HG02885 (cell line): ENCODE data around the gene RUNDC1.

Experiments
- ATAC-seq: cut with Tn5 transposase; IDR thresholded peaks from one replicate; pipeline ENCODE4 v1.9.1; 2021; ENCODE audit warnings: mild to moderate bottlenecking; ENCODE audit not compliant: unreplicated experiment, poor library complexity

Gene RUNDC1

DNA sequence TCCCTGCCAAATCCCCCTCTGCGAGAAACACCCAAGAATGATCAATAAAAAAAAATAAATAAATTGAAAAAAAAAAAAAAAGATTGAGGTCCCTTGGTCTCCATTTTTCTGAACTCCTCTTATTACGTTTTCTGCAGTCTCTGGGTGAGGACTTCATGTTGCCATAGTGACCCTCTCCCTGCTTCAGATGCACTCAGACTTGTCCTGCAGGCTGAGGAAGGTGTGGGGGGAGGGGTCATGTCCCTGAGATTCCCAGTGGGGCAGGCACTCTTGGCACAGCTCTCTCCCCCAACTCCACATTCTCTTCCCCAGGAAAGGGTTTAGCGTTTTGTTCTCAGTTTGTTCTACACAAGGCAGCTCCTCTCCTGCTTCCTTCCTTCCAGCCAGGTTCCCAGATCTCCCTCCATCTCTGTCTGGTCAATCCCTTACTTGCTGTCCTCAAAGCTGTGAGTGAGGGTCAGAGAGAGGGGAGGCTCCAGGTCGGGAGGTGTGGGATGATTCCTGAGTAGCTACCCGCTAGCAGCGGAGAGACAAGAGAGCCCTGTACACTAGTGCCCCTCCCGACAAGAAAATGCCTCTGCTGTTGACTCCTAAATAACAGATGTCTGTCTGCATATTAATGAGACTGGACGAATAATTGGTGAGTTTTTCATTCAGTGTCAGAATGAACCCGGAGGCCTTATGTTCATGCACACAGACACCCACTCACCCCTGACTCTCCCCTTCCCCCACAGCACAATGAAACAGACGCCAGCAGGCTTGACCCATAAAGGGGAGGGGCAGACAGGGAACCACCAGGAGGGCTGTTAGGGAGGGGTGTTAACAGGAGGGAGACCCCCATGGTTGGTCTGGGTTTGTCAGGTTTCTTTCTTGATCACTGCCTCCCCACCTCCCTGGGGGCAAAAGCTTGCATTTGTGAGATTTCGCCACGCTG lies 53.9 kb downstream of the RUNDC1 start:
- ATAC-seq, result no peak

DNA sequence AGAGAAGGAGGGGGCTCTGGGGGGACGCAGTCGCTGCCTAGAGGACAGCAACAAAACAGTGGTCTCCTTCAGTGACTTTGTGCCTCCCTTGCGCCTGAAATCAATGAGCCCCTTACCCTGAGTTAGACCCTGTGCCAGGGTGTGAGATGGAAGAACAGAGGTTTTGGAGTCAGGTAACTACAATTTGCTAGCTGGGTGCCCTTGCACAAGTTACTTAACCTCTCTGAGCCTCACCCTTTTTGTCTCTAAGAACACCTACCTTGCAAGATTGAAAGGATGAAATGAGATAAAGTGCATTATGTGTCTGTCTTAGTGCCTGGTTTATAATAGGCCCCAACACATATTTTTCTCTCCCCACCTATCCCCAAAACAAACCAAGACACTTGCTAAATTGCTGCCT lies 54.5 kb downstream of the RUNDC1 start:
- no peak for ATAC-seq

DNA sequence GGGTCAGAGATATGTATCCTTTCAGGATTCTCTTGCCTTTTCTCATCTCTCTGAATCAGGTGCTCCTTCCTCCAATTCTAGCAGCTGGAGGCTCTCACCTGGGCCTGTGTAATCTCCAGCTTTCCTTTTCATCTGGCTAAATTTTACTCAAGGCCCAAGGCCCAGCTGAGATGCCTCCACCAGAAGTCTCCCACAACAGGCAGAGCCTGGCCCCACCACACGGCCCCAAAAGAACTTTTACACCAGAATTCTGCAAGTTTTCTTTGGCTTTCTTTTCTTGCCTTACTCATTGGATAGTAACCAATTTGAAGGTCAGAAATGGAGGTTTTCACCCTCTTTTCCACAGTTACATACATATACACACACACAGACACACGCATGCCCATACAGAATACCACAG lies 59.3 kb downstream of the RUNDC1 start:
- ATAC-seq, result no peak

DNA sequence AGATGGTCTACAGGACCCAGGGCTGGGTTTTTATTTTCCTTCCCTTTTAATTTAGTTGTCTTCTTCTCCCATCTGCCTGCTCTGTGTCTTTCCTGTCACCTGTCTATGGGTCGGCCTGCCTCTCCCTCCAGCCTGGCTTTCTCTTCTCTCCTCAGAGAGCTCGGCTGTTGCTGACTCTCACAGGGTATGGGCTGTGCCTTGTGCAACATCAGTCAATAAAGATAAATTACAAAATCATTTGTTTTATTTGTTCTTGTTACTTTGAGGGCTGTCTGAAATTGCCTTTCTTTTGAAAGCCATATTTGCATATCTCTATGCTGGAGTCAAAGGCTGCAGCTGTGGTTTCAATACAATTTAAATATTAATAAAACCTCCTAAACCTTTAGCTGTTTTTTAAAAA lies 60.3 kb downstream of the RUNDC1 start:
- ATAC-seq, result no peak

DNA sequence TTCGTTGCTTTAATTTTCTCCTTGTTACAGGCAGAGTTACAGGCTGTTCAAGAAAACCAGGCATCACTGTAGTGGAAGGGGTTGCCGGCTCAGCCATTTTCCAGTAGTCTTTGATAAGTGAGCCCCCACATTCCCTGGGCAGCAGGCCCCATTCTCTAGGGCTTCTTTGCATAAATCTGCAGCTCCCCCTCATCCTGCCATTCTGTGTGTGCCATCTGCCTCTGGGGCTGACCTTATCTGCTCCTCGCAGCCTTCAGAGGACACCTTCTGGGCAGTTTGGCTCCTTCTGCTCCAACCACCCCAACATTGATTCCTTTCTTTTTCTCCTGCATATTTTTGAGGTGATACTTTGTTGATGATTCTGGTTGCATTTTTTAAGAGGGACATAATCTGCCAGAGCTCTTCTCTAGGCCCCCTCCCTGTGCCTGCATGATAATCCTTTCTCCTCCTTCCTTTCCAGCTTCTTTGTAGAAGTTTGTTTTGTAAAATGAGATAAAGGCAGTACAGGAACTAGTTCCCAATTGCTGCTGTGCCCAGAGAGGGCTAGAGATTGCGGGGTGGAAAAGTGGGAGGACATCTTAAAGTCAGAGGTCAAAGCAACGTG lies 61.8 kb downstream of the RUNDC1 start:
- ATAC-seq, result no peak
